HepG2 (cell line): ENCODE data around the gene C1orf226.

Experiments
- CTCF ChIP-seq: sonication (generic); formaldehyde crosslinking; IDR thresholded peaks from 2 replicates; pipeline ENCODE4 v1.5.0; 2020; ENCODE audit warnings: mild to moderate bottlenecking, missing genetic modification reagents, moderate library complexity
- EZH2 ChIP-seq: conservative IDR thresholded peaks from 2 replicates; pipeline ENCODE4 v1.6.1; 2012; ENCODE audit warnings: mild to moderate bottlenecking, low read depth, low read length, moderate library complexity
- POLR2A ChIP-seq, 2 experiments: IDR thresholded peaks; 2 replicates each; pipeline ENCODE4 v1.6.1; 2011; ENCODE audit warnings: low read depth in 2 of 2, low read length in 2 of 2, mild to moderate bottlenecking in 1 of 2, moderate library complexity in 1 of 2; ENCODE audit not compliant: insufficient read depth in 1 of 2
- RFX1 ChIP-seq: fragments of 450-650 bp; IDR thresholded peaks from 2 replicates; pipeline ENCODE4 v1.6.1; 2017
- ZNF749 ChIP-seq: sonication (generic); formaldehyde crosslinking; IDR thresholded peaks from 2 replicates; pipeline ENCODE4 v1.8.0; 2022; ENCODE audit warnings: mild to moderate bottlenecking, missing genetic modification reagents, moderate library complexity, borderline replicate concordance

GRCh38 chr1:162389021-162389818 lies 7.7 kb downstream of the C1orf226 start:
- no peak for TF ChIP-seq ZNF749
- no peak for TF ChIP-seq RFX1
- TF ChIP-seq POLR2A (IDR thresholded peaks at IDR 0.05; ENCODE audit: insufficient read depth in 1 of 2, low read depth in 2 of 2, low read length in 2 of 2), result no peak
- no peak for TF ChIP-seq EZH2
- TF ChIP-seq CTCF (CRISPR knock-in tag), result no peak
